ENCODE measurements around the gene ESR2. TPM values are rescaled to one million over a fixed set of nuclear protein-coding genes. Genes with fewer than 3 reads are reported as not detected.

The ESR2 gene
- total RNA-seq, 2 donors from 2014 or later, result 0.31 to 1.3 TPM

DNA sequence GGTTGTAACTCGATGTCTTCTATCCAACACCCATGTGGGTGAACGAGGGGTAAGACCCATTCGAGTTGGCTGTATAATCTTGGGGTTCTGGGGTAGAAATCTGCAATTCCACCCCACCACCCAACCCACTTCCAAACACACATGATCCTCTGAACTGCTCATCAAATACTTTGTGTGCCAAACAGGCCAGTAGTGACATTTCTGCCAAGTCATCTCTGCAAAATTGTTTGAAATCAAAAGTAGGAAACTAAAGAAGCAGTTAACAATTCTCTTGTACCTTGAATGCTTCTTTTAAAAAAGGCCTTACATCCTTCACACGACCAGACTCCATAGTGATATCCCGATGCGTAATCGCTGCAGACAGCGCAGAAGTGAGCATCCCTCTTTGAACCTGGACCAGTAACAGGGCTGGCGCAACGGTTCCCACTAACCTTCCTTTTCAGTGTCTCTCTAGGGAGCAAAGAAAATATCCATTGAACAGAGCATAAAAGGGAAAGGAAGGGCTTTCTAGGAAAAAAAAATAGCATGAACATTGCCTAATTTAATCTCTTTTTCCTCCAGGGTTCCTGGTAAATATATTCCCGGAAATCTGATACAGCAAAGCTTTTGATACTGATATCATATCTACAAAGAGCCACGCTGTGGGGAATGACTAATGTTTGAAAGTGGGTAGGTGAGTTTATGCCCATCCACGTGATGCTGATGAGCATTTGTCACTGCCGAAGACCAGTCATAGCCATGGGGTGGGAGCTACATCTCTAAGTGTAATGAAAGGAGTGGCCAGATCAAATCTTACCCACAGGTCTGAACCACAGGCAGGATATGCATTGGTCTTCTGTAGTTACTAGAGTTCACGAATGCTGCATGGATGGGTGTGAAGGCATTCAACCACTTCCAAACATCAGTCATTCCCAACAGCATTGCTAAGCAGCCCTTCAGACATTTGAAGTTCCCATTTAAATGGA lies 14.2 kb downstream of the ESR2 start:
- DNase-seq (no peak), ATAC-seq (no peak)
- intact Hi-C loops (cut with DNase I), result no loop called here

DNA sequence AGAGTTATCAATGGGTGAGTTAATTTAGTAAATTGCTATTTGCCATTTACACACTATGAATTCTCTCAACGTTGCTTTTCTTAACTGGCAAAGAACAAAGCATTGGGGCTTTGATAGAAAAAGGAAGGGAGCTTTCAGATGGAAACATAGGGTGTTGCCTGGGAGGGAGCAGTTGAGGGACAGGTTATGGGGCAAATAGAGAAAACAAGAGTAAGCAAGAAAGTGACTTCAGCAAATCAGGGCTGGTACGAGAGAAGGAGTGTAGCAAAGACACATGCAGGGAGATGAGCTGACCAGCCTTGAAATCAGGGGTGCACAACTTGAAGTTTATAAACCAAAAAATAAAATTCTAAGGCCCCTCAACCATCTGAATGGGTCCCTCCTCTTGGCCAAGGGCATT lies 15.7 kb downstream of the ESR2 start:
- ATAC-seq, result no peak
- no peak for DNase-seq
- intact Hi-C loops (cut with DNase I), result no loop called here

DNA sequence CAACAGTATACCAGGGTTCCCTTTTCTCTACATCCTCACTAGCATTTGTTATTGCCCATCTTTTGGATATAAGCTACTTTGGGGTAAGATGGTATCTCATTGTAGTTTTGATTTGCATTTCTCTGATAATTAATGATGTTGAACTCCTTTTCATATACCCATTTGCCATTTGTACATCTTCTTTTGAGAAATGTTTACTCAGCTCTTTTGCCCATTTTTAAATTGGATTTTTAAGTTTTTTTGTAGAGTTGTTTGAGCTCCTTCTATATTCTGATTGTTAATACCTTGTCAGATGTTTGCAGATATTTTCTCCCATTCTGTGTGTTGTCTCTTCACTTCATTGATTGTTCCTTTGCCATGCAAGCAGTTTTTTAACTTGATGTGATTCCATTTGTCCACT lies 22.2 kb downstream of the ESR2 start:
- ATAC-seq, result no peak
- intact Hi-C loops (cut with DNase I), result no loop called here

DNA sequence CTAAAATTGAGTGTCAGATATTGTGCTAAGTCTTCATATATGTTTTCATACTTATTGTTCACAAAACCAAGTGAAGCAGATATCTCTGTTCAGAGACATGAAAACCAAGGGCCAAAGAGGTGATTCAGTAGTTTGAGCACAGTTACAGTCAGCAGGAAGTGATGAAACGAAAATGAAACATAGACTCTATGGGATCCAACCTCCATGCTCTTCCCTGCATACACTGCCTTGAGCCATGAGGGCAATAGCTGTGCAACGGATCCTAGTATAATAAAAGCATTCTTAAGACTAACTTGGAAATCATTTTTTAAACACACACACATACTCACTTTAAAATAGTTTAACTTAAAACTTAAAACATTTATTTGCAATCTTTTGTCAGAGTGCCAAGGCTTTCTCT lies 27.9 kb downstream of the ESR2 start:
- no peak for ATAC-seq

More for the DNA sequence above, 22.2 kb downstream of the ESR2 start:
- DNase-seq, result no peak

DNA sequence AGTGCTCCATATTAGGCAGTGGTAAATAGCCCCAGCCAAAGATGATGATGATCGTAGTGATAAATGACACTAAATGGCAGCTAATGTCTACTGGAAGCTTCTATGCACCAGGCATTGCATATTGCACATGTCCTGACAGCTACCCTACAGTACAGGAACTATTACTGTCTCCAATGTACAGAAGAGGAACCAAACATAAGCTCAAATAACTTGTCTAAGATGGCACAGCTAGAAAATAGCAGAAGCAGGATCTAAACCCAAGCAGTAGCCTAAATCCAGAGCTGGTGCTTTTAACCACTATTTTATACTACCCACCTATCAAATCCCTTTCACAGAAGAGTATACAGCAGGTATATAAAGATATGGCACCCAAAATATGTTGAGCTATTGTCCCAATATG lies 28.9 kb downstream of the ESR2 start:
- no peak for DNase-seq
- intact Hi-C loops (cut with DNase I), result no loop called here
- no peak for ATAC-seq

More for the DNA sequence above, 27.9 kb downstream of the ESR2 start:
- no peak for DNase-seq
- intact Hi-C loops (cut with DNase I), result no loop called here

DNA sequence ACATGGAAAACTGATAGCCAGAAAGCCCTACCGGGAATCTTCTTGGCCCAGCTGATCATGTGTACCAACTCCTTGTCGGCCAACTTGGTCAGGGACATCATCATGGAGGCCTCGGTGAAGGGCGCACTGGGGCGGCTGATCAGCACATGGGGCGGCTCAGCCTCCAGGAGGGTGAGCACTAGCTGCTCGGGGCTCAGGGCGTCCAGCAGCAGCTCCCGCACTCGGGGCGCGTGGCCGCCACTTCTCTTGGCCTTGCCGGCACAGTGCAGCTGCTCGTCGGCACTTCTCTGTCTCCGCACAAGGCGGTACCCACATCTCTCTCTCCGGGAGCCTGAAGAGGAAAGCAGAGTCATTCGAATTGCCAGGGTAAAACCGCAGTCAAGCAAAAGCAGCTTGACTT lies 33.8 kb downstream of the ESR2 start:
- ATAC-seq, result no peak
- intact Hi-C loops (cut with DNase I), result no loop called here
- no peak for DNase-seq

DNA sequence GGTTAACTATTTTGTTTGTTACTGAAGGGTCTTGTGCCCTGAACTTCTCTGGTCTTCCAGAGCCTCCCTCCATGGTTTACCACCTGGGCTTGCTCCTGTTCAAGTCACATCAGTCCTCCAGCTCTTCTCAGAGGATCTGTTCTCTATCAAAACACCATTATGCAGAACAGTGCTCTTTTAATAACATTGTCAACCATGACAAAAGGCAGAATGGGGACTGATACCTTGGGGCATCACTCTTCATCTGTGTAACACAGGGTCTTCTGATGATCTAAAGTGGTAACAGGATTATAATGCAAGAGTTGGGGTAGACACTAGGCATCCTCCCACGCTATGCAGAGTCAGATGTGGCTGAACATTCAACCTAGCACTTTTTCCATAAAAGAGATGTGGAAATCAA lies 38.4 kb downstream of the ESR2 start:
- intact Hi-C loops (cut with DNase I), result no loop called here

DNA sequence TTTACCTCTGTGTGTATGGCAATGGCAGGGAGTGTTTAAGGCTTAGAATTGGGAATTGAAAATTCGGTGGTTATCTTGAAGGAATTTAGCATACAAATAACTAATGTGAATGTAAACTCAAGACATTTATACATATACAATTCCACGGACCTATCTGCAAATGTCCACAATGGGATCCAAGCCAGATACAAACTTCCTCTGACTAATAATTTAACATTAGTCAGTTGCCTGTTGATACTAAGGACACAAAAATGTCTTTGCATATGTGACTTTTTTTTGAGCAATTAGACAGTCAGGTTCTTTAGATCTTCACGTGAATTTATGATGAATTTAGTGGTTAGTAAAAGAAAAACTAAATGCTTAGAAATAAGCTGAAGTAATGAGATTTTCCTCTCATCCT lies 40.5 kb downstream of the ESR2 start:
- DNase-seq (no peak), ATAC-seq (no peak)
- intact Hi-C loops (cut with DNase I), result no loop called here

More for the DNA sequence above, 38.4 kb downstream of the ESR2 start:
- ATAC-seq (no peak), DNase-seq (no peak)

DNA sequence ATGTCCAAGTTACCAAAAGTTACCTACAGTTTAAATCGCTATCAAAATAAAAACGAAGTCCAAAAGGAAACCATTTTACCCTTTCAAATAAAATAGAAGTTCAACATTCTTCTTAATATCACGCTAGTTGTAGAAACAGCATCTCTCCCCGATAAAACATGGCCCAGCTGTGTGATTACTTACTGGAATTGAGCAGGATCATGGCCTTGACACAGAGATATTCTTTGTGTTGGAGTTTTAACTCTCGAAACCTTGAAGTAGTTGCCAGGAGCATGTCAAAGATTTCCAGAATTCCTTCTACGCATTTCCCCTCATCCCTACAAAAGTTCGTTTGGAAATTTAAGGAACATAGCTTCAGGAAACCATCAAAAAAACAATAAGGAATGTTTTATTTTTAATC lies 44.8 kb downstream of the ESR2 start:
- DNase-seq (no peak), ATAC-seq (no peak)
- intact Hi-C loops (cut with DNase I), result no loop called here

DNA sequence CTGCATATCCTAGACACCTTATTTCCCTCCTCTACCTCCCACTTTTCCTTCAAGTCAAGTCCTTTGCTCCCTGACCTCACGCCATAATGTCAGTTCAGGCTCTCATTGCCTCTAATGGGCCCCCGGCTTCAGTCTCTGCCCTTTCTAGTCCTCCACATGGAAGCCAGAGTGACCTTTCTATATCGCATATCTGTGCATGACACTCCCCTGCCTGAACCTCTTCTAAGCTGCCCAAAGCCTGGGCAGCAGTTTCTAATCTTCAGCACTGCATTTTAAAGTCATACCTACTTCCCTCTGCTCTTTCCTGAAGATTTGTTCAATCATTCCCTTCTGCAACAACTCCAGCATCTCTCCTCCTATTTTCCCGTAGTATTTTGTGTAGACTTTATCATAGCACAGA lies 45.5 kb downstream of the ESR2 start:
- ATAC-seq, result no peak
- no peak for DNase-seq
- intact Hi-C loops (cut with DNase I), result no loop called here

DNA sequence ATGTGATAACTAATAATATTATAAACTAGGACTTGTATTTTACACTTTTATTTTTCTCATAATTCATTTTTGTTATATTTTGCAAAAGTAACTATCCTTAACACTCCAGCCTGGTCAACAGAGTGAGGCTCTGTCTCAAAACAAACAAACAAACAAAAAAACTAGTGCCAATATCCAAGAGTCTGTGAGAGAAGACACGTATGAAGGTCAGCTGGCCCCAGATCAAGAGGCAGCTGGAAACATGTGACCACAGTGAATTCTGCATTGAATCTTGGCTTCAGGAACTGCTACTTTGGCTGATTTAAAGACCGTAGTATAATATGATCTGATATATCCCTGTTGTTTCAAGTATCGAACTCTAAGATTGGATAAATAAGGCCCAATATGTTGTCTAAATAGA lies 47.0 kb downstream of the ESR2 start:
- no peak for DNase-seq
- intact Hi-C loops (cut with DNase I), result no loop called here
- ATAC-seq, result no peak

DNA sequence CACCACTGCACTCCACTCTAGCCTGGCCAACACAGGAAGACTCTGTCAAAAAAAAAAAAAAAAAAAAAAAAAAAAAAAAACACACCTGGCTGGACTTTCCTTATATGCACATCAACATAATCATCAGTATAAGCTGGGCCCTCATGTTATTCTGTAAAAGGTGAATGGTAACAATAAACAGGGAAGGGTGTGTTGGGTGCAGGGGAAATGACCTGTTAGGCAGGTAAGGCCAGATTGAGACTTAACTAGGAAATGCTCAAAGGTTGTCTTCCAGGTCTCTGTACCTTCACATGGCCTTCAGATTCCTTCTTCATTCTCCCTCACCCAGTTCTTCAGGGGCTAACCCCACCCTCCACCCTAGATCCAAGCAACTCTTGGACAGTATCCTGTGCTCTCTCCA lies 47.5 kb downstream of the ESR2 start:
- ATAC-seq, result no peak
- DNase-seq, result no peak

DNA sequence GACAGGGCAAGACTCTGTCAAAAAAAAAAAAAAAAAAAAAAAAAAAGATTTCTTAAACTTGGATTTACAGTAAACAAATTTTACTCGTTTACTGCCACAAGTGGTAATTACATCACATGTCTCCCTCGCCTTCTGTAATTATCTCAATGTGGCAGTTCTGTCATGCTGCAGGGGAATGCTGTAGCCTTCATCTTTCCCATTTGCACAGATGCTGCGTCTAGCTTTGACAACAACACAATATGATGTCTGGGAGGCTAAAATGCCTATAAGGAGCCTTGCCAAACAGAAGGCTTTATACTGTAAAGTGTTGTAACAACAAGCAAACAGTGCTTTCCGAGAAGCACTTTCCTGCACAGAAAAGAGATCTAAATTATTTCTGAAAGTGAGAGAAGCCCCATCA lies 48.7 kb downstream of the ESR2 start:
- intact Hi-C loops (cut with DNase I), result no loop called here
- no peak for ATAC-seq
- no peak for DNase-seq

More for the DNA sequence above, 47.5 kb downstream of the ESR2 start:
- intact Hi-C loops (cut with DNase I), result no loop called here

DNA sequence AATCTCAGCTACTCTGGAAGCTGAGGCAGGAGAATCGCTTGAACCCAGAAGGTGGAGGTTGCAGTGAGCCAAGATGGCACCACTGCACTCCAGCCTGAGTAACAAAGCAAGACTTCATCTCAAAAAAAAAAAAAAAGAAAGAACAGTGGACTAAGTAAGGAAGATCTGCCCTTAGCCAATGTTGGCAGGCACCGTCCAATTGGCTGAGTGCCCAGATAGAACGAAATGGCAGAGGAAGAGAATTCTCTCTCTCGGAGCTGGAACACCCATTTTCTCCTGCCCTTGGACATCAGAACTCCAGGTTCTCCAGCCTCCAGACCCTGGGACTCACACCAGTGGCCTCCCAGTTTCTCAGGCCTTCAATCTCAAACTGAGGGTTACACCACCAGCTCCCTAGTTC lies 49.9 kb downstream of the ESR2 start:
- peak; percentile 27 to 46 for ATAC-seq
- DNase-seq, result no peak
- intact Hi-C loops (cut with DNase I), result no loop called here

DNA sequence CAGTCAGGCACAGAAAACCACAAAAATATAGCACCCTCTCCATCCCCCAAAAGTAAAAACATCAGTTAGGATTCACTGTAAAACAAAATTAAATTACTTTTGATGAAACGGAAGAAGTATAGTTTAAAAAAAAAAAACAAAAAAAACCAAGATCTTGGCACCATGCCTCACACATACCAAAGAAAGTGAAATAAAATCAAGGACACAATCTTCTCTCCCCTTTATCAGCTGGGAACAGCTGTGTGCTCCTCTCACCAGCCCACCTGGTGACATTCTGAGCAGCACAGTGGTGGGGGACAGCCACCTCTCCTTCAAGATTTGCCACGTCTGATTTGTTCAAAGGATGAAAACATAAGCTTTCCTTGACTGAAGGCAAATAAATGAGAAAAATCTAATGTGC lies 55.5 kb downstream of the ESR2 start:
- ATAC-seq, result no peak
- DNase-seq, result no peak
- intact Hi-C loops (cut with DNase I), result no loop called here

DNA sequence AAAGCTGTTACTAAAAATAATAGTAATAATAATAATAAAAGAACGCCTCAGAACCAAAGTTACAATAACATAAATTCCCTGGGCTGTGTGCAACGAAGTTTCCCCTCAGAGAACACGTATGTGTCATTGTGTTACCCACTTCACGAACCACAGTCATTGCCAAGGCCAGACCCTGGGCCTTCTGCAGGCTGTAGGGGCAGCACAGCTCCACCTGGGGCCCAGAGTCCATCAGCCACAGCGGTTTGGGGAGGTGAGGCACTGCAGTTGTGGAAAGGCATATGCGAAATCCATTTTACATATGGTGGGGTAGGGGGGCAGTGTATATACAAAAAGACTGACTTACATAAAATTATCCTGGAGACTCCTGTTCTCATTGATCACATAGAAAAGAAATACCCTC lies 56.1 kb downstream of the ESR2 start:
- intact Hi-C loops (cut with DNase I), result no loop called here
- no peak for DNase-seq
- no peak for ATAC-seq

DNA sequence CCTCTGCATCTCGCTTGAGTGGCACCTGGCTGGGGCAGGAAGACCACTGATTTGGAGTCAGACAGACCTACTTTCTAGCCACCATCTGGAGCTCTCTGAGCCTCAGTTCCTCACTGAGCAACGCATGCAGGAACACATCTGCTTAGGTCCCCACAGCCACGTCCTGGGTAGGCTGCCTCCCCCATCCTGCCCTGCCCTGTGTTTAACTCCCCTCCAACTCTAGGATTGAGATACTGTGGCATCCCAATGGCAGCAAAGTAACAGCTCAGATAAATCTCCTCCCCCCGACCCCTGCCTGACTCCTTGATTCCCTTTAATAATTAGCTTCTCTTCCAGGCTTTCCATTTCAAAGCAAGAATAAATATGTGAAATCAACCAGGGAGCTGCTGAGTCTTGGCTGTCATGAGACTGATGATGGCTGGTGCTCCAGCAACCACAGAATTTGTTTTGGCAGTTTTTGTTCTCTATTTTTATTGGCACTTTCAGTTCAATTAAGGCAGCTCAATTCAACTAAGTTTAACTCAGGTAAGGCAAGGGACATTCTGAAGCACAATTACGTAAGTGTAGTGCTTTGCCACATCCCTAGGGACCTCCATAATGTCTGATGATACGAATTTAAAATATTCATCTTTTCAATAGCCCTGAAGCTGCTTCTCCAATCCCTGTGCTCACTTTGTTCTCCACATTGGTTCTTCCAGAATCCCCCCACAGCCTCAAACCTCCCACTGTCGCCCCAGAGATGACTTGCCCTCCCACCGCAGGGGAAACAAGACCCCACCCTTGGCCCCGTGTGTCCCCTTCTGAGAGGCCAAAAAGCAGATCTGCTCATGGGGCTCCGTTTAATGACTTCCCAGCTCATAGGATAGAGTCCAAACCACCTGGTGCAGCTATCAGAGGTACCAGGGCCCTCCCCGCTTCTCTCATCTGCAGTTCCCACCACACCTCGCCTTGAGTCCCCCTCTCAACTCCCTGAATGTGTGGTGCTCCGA lies 58.2 kb downstream of the ESR2 start:
- no peak for ATAC-seq
- intact Hi-C loops (cut with DNase I), result no loop called here
- DNase-seq, result no peak

DNA sequence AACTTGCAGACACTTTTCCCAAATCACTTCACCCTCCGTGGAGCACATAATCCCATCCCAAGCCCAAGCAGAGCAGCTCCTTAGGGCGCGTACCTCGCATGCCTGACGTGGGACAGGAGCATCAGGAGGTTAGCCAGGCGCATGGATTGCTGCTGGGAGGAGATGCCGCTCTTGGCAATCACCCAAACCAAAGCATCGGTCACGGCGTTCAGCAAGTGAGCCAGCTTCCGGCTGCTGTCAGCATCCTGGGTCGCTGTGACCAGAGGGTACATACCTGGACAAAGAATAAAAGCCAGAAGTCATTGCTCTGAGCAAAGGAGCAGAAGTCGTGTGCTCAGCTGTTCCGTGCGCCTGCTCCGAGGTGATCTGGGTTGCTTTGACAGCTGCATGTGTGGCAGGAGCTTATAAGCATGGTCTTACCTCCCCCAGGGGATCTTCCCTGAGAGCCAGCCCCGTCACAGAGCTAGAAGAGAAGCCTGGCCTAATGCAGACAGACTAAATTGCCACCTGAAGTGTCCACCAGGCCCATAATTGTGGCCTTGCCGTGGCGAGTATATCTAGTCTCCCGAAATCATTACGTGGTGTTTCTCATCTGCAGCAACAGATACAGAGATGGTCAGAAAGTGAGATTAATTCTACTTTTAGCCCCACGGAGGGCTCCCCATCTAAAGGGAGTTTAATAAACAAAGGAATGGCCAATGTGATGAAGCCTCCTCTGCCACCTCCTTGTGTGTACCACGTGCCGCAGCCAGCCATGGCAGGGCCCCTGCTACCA lies 59.1 kb downstream of the ESR2 start:
- no peak for ATAC-seq
- no peak for DNase-seq
- intact Hi-C loops (cut with DNase I), result no loop called here

DNA sequence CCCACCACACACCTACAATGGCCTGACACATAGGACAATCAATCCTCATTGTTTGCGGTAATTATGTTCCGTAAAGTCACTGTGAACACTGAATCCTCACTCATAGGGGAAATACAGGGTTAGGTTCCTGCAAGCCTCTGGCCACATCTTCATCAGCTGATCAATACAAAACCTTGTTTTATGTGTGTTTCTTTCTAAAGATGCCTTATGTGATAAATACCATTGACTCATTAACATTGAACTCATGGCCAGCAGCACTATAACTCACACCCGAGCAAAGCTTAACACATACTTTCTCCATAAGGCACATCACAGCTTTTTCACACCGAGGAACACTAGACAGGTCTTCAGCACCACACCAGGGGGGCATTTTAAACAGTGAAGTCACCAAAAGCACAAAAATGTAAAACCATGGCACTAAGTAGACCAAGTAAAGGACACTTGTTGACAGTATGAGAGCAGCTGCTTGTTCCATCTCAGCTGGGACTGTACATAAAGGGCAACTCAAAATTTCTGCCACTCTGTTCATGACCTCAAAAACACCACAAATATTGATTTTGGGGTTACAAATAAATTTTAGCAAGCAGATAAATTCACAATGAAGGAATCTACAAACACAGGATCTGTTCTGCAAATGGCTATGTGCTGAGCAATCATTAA lies 60.5 kb downstream of the ESR2 start:
- ATAC-seq, result no peak
- DNase-seq, result no peak
- intact Hi-C loops (cut with DNase I), result no loop called here

All from left cardiac atrium (tissue), 4 donors.